Measurements from ENCODE around the gene CLRN2.

GRCh38 chr4:17477774-17478472 lies 37.0 kb upstream of the CLRN2 start:
- no peak for TF ChIP-seq CTCF (IDR thresholded peaks at IDR 0.05; ENCODE audit: low read depth, low read length, poor library complexity, severe bottlenecking)
- no peak for TF ChIP-seq EZH2phosphoT487 (IDR thresholded peaks at IDR 0.05; ENCODE audit: borderline replicate concordance, low read length)

All from DOHH2 (cell line).